H9 (cell line): ENCODE data around the gene LILRB1. TPM values are rescaled to one million over a fixed set of nuclear protein-coding genes. Genes with fewer than 3 reads are reported as not detected.

Experiments
- DNase-seq: peaks from one replicate; pipeline ENCODE4 v3.0.0-alpha.2; 2017
- H2AFZ ChIP-seq: one replicate; pipeline ENCODE4 v1.6.1; 2013; ENCODE audit warnings: mild to moderate bottlenecking, low read length, control low read depth, moderate library complexity
- H2AK5ac ChIP-seq: 2 replicates; pipeline ENCODE4 v1.6.1; 2013; ENCODE audit warnings: low read length, control low read depth, mixed read lengths; ENCODE audit not compliant: insufficient read length
- H2BK120ac ChIP-seq: one replicate; pipeline ENCODE4 v1.6.1; 2013; ENCODE audit warnings: low read depth, mild to moderate bottlenecking, low read length, control low read depth, inconsistent platforms; ENCODE audit not compliant: poor library complexity, severe bottlenecking
- H2BK12ac ChIP-seq: 2 replicates; pipeline ENCODE4 v1.6.1; 2013; ENCODE audit warnings: low read length, control low read depth, mixed read lengths, low read depth; ENCODE audit not compliant: insufficient read length
- H2BK15ac ChIP-seq: 2 replicates; pipeline ENCODE4 v1.6.1; 2013; ENCODE audit warnings: low read depth, low read length, control low read depth
- H2BK20ac ChIP-seq: one replicate; pipeline ENCODE4 v1.6.1; 2013; ENCODE audit warnings: low read depth, mild to moderate bottlenecking, low read length, control low read depth, inconsistent platforms; ENCODE audit not compliant: poor library complexity, severe bottlenecking
- H2BK5ac ChIP-seq: 2 replicates; pipeline ENCODE4 v1.6.1; 2013; ENCODE audit warnings: low read length, control low read depth, mixed read lengths; ENCODE audit not compliant: insufficient read length
- H3K14ac ChIP-seq: 2 replicates; pipeline ENCODE4 v1.6.1; 2013; ENCODE audit warnings: low read length, control low read depth; ENCODE audit not compliant: insufficient read depth
- H3K18ac ChIP-seq: 2 replicates; pipeline ENCODE4 v1.6.1; 2013; ENCODE audit warnings: low read depth, mild to moderate bottlenecking, mixed read lengths, low read length, control low read depth; ENCODE audit not compliant: insufficient read length
- H3K23ac ChIP-seq: 2 replicates; pipeline ENCODE4 v1.6.1; 2013; ENCODE audit warnings: low read length, control low read depth, mixed read lengths, low read depth; ENCODE audit not compliant: insufficient read length
- H3K23me2 ChIP-seq: 2 replicates; pipeline ENCODE4 v1.6.1; 2013; ENCODE audit warnings: low read depth, mild to moderate bottlenecking, mixed read lengths, low read length, control low read depth; ENCODE audit not compliant: insufficient read length, poor library complexity, severe bottlenecking
- H3K27ac ChIP-seq: 2 replicates; pipeline ENCODE4 v1.5.1; 2013; ENCODE audit warnings: low read length, control low read depth, mixed read lengths, low read depth; ENCODE audit not compliant: insufficient read length
- H3K27me3 ChIP-seq: 2 replicates; pipeline ENCODE4 v1.6.1; 2013; ENCODE audit warnings: low read length, control low read depth, inconsistent platforms; ENCODE audit not compliant: insufficient read depth
- H3K4ac ChIP-seq: 2 replicates; pipeline ENCODE4 v1.6.1; 2013; ENCODE audit warnings: low read depth, mild to moderate bottlenecking, control low read depth, inconsistent platforms, low read length, moderate library complexity
- H3K4me1 ChIP-seq: 2 replicates; pipeline ENCODE4 v1.6.1; 2013; ENCODE audit warnings: low read length, control low read depth, inconsistent platforms; ENCODE audit not compliant: insufficient read depth
- H3K4me2 ChIP-seq: 2 replicates; pipeline ENCODE4 v1.6.1; 2013; ENCODE audit warnings: low read length, control low read depth, mixed read lengths; ENCODE audit not compliant: insufficient read length, insufficient read depth
- H3K56ac ChIP-seq: 2 replicates; pipeline ENCODE4 v1.6.1; 2013; ENCODE audit warnings: low read depth, mild to moderate bottlenecking, mixed read lengths, low read length, control low read depth; ENCODE audit not compliant: insufficient read length
- H3K79me1 ChIP-seq: 2 replicates; pipeline ENCODE4 v1.6.1; 2013; ENCODE audit warnings: low read depth, mild to moderate bottlenecking, moderate library complexity, low read length, control low read depth, inconsistent platforms; ENCODE audit not compliant: insufficient read depth, poor library complexity, severe bottlenecking
- H3K79me2 ChIP-seq: 2 replicates; pipeline ENCODE4 v1.6.1; 2013; ENCODE audit warnings: low read length, control low read depth, inconsistent platforms; ENCODE audit not compliant: insufficient read depth
- H3K9ac ChIP-seq: 2 replicates; pipeline ENCODE4 v1.6.1; 2013; ENCODE audit warnings: low read length, control low read depth, mixed read lengths; ENCODE audit not compliant: insufficient read length; ENCODE audit errors: extremely low read depth
- H3K9me3 ChIP-seq: one replicate; pipeline ENCODE4 v1.6.1; 2013; ENCODE audit warnings: low read depth, low read length, inconsistent platforms; ENCODE audit not compliant: control insufficient read depth
- H3T11ph ChIP-seq: one replicate; pipeline ENCODE4 v1.6.1; 2013; ENCODE audit warnings: mild to moderate bottlenecking, low read length, control low read depth, inconsistent platforms
- H4K20me1 ChIP-seq: one replicate; pipeline ENCODE4 v1.6.1; 2013; ENCODE audit not compliant: control insufficient read depth, insufficient read length, insufficient read depth
- H4K5ac ChIP-seq: 2 replicates; pipeline ENCODE4 v1.6.1; 2013; ENCODE audit warnings: low read depth, mild to moderate bottlenecking, mixed read lengths, low read length, control low read depth; ENCODE audit not compliant: insufficient read length
- H4K8ac ChIP-seq: replicated peaks from 2 replicates; pipeline ENCODE4 v1.6.1; 2013; ENCODE audit warnings: low read length, control low read depth, mixed read lengths, low read depth; ENCODE audit not compliant: insufficient read length
- H4K91ac ChIP-seq: 2 replicates; pipeline ENCODE4 v1.6.1; 2013; ENCODE audit warnings: low read depth, mild to moderate bottlenecking, moderate library complexity, mixed read lengths, low read length, control low read depth; ENCODE audit not compliant: insufficient read length
- H3K27ac Mint-ChIP-seq, 3 experiments: 2 replicates in 2 of 3; 3 replicates in 1 of 3; pipeline ENCODE4 v1.8.0; 2020 to 2021; ENCODE audit warnings: mixed read lengths in 3 of 3, mild to moderate bottlenecking in 1 of 3, moderate library complexity in 1 of 3
- H3K27me3 Mint-ChIP-seq: 2 replicates; pipeline ENCODE4 v1.8.0; 2021; ENCODE audit warnings: low read depth, mild to moderate bottlenecking, moderate library complexity, mixed read lengths
- H3K36me3 Mint-ChIP-seq, 3 experiments: 2 replicates in 2 of 3; 3 replicates in 1 of 3; pipeline ENCODE4 v1.8.0; 2020 to 2021; ENCODE audit warnings: low read depth in 3 of 3, mixed read lengths in 3 of 3; ENCODE audit not compliant: insufficient read depth in 1 of 3
- H3K4me1 Mint-ChIP-seq, 2 experiments: 2 replicates each; pipeline ENCODE4 v1.8.0; 2020; ENCODE audit warnings: mixed read lengths in 2 of 2
- H3K4me3 Mint-ChIP-seq, 2 experiments: 2 replicates in 1 of 2; 3 replicates in 1 of 2; pipeline ENCODE4 v1.8.0; 2020 to 2021; ENCODE audit warnings: mild to moderate bottlenecking in 2 of 2, mixed read lengths in 2 of 2, moderate library complexity in 1 of 2
- H3K9me3 Mint-ChIP-seq, 2 experiments: 2 replicates in 1 of 2; 3 replicates in 1 of 2; pipeline ENCODE4 v1.8.0; 2020; ENCODE audit warnings: mild to moderate bottlenecking in 2 of 2, mixed read lengths in 2 of 2, moderate library complexity in 1 of 2
- CTCF ChIP-seq: fragments of 200-600 bp; sonication (generic); conservative IDR thresholded peaks from 3 replicates; pipeline ENCODE4 v1.8.0; 2021; ENCODE audit warnings: antibody characterized with exemption, mild to moderate bottlenecking
- WGBS: extraction: QIAGEN DNeasy Blood & Tissue Kit; methylation state at CpG from one replicate; pipeline ENCODE4 v1.1.7; 2013; ENCODE audit warnings: missing lambda C conversion rate, low lambda C conversion rate, mixed read lengths; ENCODE audit not compliant: insufficient read length; ENCODE audit errors: extremely low coverage; 5-methylcytosine and 5-hydroxymethylcytosine counted together
- total RNA-seq: library from RNA; stranded (reverse); gene quantifications from 2 replicates; pipeline ENCODE4 v1.2.1, GENCODE V29; 2021

The LILRB1 gene
- total RNA-seq, 1 experiment from 2014 or later, result not detected

- Histone ChIP-seq H2BK15ac (no peak overlapping the region), H3K56ac (no peak overlapping the region), H4K8ac (no peak overlapping the region), H2AK5ac (no peak overlapping the region), H4K20me1 (no peaks in the 10 kb centered on the region), H2BK120ac (no peak overlapping the region), H3K4me2 (no peak overlapping the region), H3K27me3 (no peaks in the 10 kb centered on the region), H3K79me2 (no peaks in the 10 kb centered on the region), H2AFZ (no peak overlapping the region), H2BK12ac (no peak overlapping the region), H4K5ac (no peak overlapping the region), H2BK5ac (no peak overlapping the region), H3K23me2 (no peaks in the 10 kb centered on the region), H3K4me1 (no peaks in the 10 kb centered on the region), H3K18ac (no peak overlapping the region), H3K14ac (no peak overlapping the region), H3K9me3 (peaks cover 82% of the 10 kb centered on the region), H3T11ph (no peak overlapping the region), H3K4ac (no peak overlapping the region), H3K9ac (no peak overlapping the region), H3K27ac (no peak overlapping the region), H4K91ac (no peak overlapping the region), H3K79me1 (no peaks in the 10 kb centered on the region), H3K23ac (no peak overlapping the region), H2BK20ac (no peak overlapping the region)
- no peak for DNase-seq
- WGBS, result no CpG with 5 or more reads among the region's 16 CpGs
- no peaks in the 10 kb centered on the region for H3K27me3 Mint-ChIP-seq
- H3K36me3 Mint-ChIP-seq, result peaks cover 9 to 43% (median 15%) of the 10 kb centered on the region in 3 experiments; a peak in 6 of 7 replicates
- H3K4me3 Mint-ChIP-seq, result peak overlapping the region in 1 of 2 experiments; percentile 23; a peak in 2 of 5 replicates
- no peak for TF ChIP-seq CTCF
- H3K27ac Mint-ChIP-seq, result no peak overlapping the region
- no peaks in the 10 kb centered on the region for H3K4me1 Mint-ChIP-seq
- peaks cover 95% of the 10 kb centered on the region in 2 experiments for H3K9me3 Mint-ChIP-seq
These were observed 23.1 kb upstream of the LILRB1 start for GRCh38 chr19:54606891-54607784.
